Keratinocyte (primary cell): Measurements from ENCODE around the gene GOLGA6A.
"Not testable (repeated sequence)": the region's sequence is repeated elsewhere in the genome, so short reads cannot be mapped to it uniquely, and the experiment has no call there.

Source experiments
- CTCF ChIP-seq, 3 experiments: IDR thresholded peaks in 1 of 3; conservative IDR thresholded peaks in 1 of 3; optimal IDR thresholded peaks in 1 of 3; 2 replicates in 2 of 3; 3 replicates in 1 of 3; pipeline versions ENCODE3 to v1.5.1; 2011; ENCODE audit warnings: low read length in 3 of 3, mild to moderate bottlenecking in 3 of 3, moderate library complexity in 2 of 3, control low read depth in 1 of 3, inconsistent platforms in 1 of 3; ENCODE audit not compliant: insufficient read depth in 2 of 3; ENCODE audit errors: extremely low read depth in 1 of 3
- EZH2 ChIP-seq: IDR thresholded peaks from one replicate; pipeline ENCODE4 v1.6.1; 2012; ENCODE audit warnings: inconsistent platforms, mild to moderate bottlenecking, low read length, moderate library complexity

- TF ChIP-seq CTCF (optimal IDR thresholded peaks at IDR 0.05 in 1 of 3, IDR thresholded peaks at IDR 0.05 in 1 of 3, conservative IDR thresholded peaks at IDR 0.05 in 1 of 3; ENCODE audit: extremely low read depth in 1 of 3, insufficient read depth in 2 of 3, low read length in 3 of 3); EZH2: not testable (repeated sequence)
Observed at GRCh38 chr15:74064183-74064582, 18.2 kb downstream of the GOLGA6A start.
